ENCODE measurements around the gene LASP1NB.
"Not testable (repeated sequence)": the region's sequence is repeated elsewhere in the genome, so short reads cannot be mapped to it uniquely, and the experiment has no call there.

LASP1NB gene

GRCh38 chr17:38915639-38915995, 9.8 kb upstream of the LASP1NB start:
- peak overlapping the region in 1 of 2 donors; percentile 45 for H3K4me3 Mint-ChIP-seq
- DNase-seq = no peak
- H3K9me3 Mint-ChIP-seq = no peaks in the 10 kb centered on the region
- ATAC-seq (replicated peaks) = no peak
- peak overlapping the region; percentile 79 to 88 for H3K27ac Mint-ChIP-seq
- H3K36me3 Mint-ChIP-seq (ENCODE audit: insufficient read depth) = peaks cover 94% of the 10 kb centered on the region
- H3K4me1 Mint-ChIP-seq (ENCODE audit: low read depth in 2 of 2) = peaks cover 19 to 44% of the 10 kb centered on the region in 2 donors
- H3K27me3 Mint-ChIP-seq = no peaks in the 10 kb centered on the region

- Mint-ChIP-seq H3K36me3 (ENCODE audit: insufficient read depth) (peaks cover 93% of the 10 kb centered on the region), H3K27ac (peak overlapping the region; percentile 60 to 88), H3K9me3 (no peaks in the 10 kb centered on the region), H3K4me1 (ENCODE audit: low read depth in 2 of 2) (peaks cover 22 to 40% of the 10 kb centered on the region in 2 donors), H3K4me3 (no peak overlapping the region), H3K27me3 (no peaks in the 10 kb centered on the region)
- DNase-seq (no peak), ATAC-seq (replicated peaks) (no peak)
These were observed 8.6 kb upstream of the LASP1NB start for GRCh38 chr17:38916771-38917170.

- Mint-ChIP-seq H3K27me3 (no peaks in the 10 kb centered on the region), H3K9me3 (no peaks in the 10 kb centered on the region), H3K27ac (peak overlapping the region; percentile 60 to 88), H3K36me3 (ENCODE audit: insufficient read depth) (peaks cover 93% of the 10 kb centered on the region), H3K4me3 (no peak overlapping the region), H3K4me1 (ENCODE audit: low read depth in 2 of 2) (peaks cover 26 to 42% of the 10 kb centered on the region in 2 donors)
- no peak for ATAC-seq (replicated peaks)
- no peak for DNase-seq
These were observed 8.2 kb upstream of the LASP1NB start for GRCh38 chr17:38917259-38917658.

- H3K4me1 Mint-ChIP-seq (ENCODE audit: low read depth in 2 of 2) = peaks cover 21 to 41% of the 10 kb centered on the region in 2 donors
- peak overlapping the region in 1 of 2 donors; percentile 78 for H3K27ac Mint-ChIP-seq
- no peak for ATAC-seq (replicated peaks)
- H3K36me3 Mint-ChIP-seq (ENCODE audit: insufficient read depth) = peaks cover 92% of the 10 kb centered on the region
- no peaks in the 10 kb centered on the region for H3K27me3 Mint-ChIP-seq
- no peaks in the 10 kb centered on the region for H3K9me3 Mint-ChIP-seq
- no peak for DNase-seq
- no peak overlapping the region for H3K4me3 Mint-ChIP-seq
These were observed 7.1 kb upstream of the LASP1NB start for GRCh38 chr17:38918129-38918913.

- Mint-ChIP-seq H3K27me3 (no peaks in the 10 kb centered on the region), H3K9me3 (no peaks in the 10 kb centered on the region), H3K27ac (peak overlapping the region in 1 of 2 donors; percentile 78), H3K36me3 (ENCODE audit: insufficient read depth) (peaks cover 87% of the 10 kb centered on the region), H3K4me3 (no peak overlapping the region), H3K4me1 (ENCODE audit: low read depth in 2 of 2) (peaks cover 21 to 37% of the 10 kb centered on the region in 2 donors)
- no peak for ATAC-seq (replicated peaks)
- DNase-seq = no peak
These were observed 6.5 kb upstream of the LASP1NB start for GRCh38 chr17:38918916-38919315.

GRCh38 chr17:38919316-38920078, 5.9 kb upstream of the LASP1NB start:
- no peaks in the 10 kb centered on the region for H3K9me3 Mint-ChIP-seq
- no peaks in the 10 kb centered on the region for H3K27me3 Mint-ChIP-seq
- peak overlapping the region; percentile 77 to 91 for H3K27ac Mint-ChIP-seq
- peaks cover 21 to 33% of the 10 kb centered on the region in 2 donors for H3K4me1 Mint-ChIP-seq (ENCODE audit: low read depth in 2 of 2)
- DNase-seq = no peak
- peaks cover 81% of the 10 kb centered on the region for H3K36me3 Mint-ChIP-seq (ENCODE audit: insufficient read depth)
- no peak overlapping the region for H3K4me3 Mint-ChIP-seq
- no peak for ATAC-seq (replicated peaks)

GRCh38 chr17:38920374-38921291, 4.8 kb upstream of the LASP1NB start:
- H3K27ac Mint-ChIP-seq = peak overlapping the region; percentile 77 to 91
- ATAC-seq (replicated peaks) (no peak), DNase-seq (no peak)
- H3K27me3 Mint-ChIP-seq = no peaks in the 10 kb centered on the region
- no peak overlapping the region for H3K4me3 Mint-ChIP-seq
- peaks cover 30 to 34% of the 10 kb centered on the region in 2 donors for H3K4me1 Mint-ChIP-seq (ENCODE audit: low read depth in 2 of 2)
- no peaks in the 10 kb centered on the region for H3K9me3 Mint-ChIP-seq
- H3K36me3 Mint-ChIP-seq (ENCODE audit: insufficient read depth) = peaks cover 72% of the 10 kb centered on the region

GRCh38 chr17:38921756-38922411, 3.5 kb upstream of the LASP1NB start:
- Mint-ChIP-seq H3K27me3 (no peaks in the 10 kb centered on the region), H3K36me3 (ENCODE audit: insufficient read depth) (peaks cover 66% of the 10 kb centered on the region), H3K9me3 (no peaks in the 10 kb centered on the region), H3K4me3 (no peak overlapping the region), H3K27ac (peak overlapping the region; percentile 85 to 91), H3K4me1 (ENCODE audit: low read depth in 2 of 2) (peaks cover 37 to 40% of the 10 kb centered on the region in 2 donors)
- DNase-seq = no peak
- no peak for ATAC-seq (replicated peaks)

- Mint-ChIP-seq H3K27me3 (no peaks in the 10 kb centered on the region), H3K4me3 (no peak overlapping the region), H3K27ac (peak overlapping the region in 1 of 2 donors; percentile 91), H3K9me3 (no peaks in the 10 kb centered on the region), H3K36me3 (ENCODE audit: insufficient read depth) (peaks cover 58% of the 10 kb centered on the region), H3K4me1 (ENCODE audit: low read depth in 2 of 2) (peaks cover 33 to 39% of the 10 kb centered on the region in 2 donors)
- ATAC-seq (replicated peaks) (peak; percentile 17), DNase-seq (no peak)
These were observed 2.7 kb upstream of the LASP1NB start for GRCh38 chr17:38922538-38923297.

- ATAC-seq (replicated peaks) (peak; percentile 62), DNase-seq (no peak)
- Mint-ChIP-seq H3K4me3 (peak overlapping the region in 1 of 2 donors; percentile 24), H3K27me3 (no peaks in the 10 kb centered on the region), H3K4me1 (ENCODE audit: low read depth in 2 of 2) (peaks cover 29 to 30% of the 10 kb centered on the region in 2 donors), H3K36me3 (ENCODE audit: insufficient read depth) (peaks cover 29% of the 10 kb centered on the region), H3K9me3 (no peaks in the 10 kb centered on the region), H3K27ac (peak overlapping the region; percentile 36)
These were observed 1.1 kb downstream of the LASP1NB start for GRCh38 chr17:38926293-38927070.

GRCh38 chr17:38930782-38931181, 5.4 kb downstream of the LASP1NB start:
- not testable (repeated sequence) for H3K27me3 Mint-ChIP-seq; H3K4me3 Mint-ChIP-seq; DNase-seq; H3K27ac Mint-ChIP-seq; H3K9me3 Mint-ChIP-seq; H3K36me3 Mint-ChIP-seq (ENCODE audit: insufficient read depth); ATAC-seq (replicated peaks)
- H3K4me1 Mint-ChIP-seq (ENCODE audit: low read depth in 2 of 2) = peaks cover 9 to 13% of the 10 kb centered on the region in 2 donors

GRCh38 chr17:38933962-38934361, 8.5 kb downstream of the LASP1NB start:
- H3K4me1 Mint-ChIP-seq (ENCODE audit: low read depth in 2 of 2); H3K36me3 Mint-ChIP-seq (ENCODE audit: insufficient read depth); H3K4me3 Mint-ChIP-seq; H3K27me3 Mint-ChIP-seq; DNase-seq; H3K27ac Mint-ChIP-seq; H3K9me3 Mint-ChIP-seq; ATAC-seq (replicated peaks): not testable (repeated sequence)
